B cell (primary cell): Measurements from ENCODE around the gene NR3C2. TPM values are rescaled to one million over a fixed set of nuclear protein-coding genes. Genes with fewer than 3 reads are reported as not detected.

Experiments used
- ATAC-seq: fragments of 200-7000 bp; cut with Tn5 transposase; one replicate; pipeline ENCODE4 v1.10.0; 2021; ENCODE audit warnings: low read depth, mild to moderate bottlenecking, moderate number of reproducible peaks, moderate library complexity
- CTCF ChIA-PET: fragments of 350-600 bp; sonication (Branson Sonifier 250); formaldehyde crosslinking; loops from one replicate; lab custom pipeline; 2021; ENCODE audit warnings: antibody characterized with exemption, inconsistent platforms; lab: Charles Lee
- POLR2A ChIA-PET: fragments of 350-600 bp; sonication (Branson Sonifier 250); formaldehyde crosslinking; loops from one replicate; lab custom pipeline; 2021; ENCODE audit warnings: antibody characterized with exemption; lab: Charles Lee
- DNase-seq: peaks from one replicate; pipeline ENCODE4 v3.0.0; 2013
- H2AFZ ChIP-seq: 2 replicates; pipeline ENCODE4 v1.6.1; 2012; ENCODE audit warnings: mild to moderate bottlenecking, low read depth, low read length; ENCODE audit not compliant: insufficient read depth, poor library complexity, severe bottlenecking
- H3K27ac ChIP-seq, 2 donors: 1 replicate in 1 of 2; 2 replicates in 1 of 2; pipeline ENCODE4 v1.5.1; 2012 to 2013; ENCODE audit warnings: low read length in 2 of 2, mild to moderate bottlenecking in 2 of 2, moderate library complexity in 1 of 2
- H3K27me3 ChIP-seq, 4 experiments: fragments of 200-600 bp in 1 of 4; sonication (generic) in 1 of 4; replicated peaks in 1 of 4; 1 replicate in 2 of 4; 2 replicates in 2 of 4; pipeline versions ENCODE4 v1.6.1 to v1.7.0; 2013 to 2016; ENCODE audit warnings: low read length in 3 of 4, mild to moderate bottlenecking in 2 of 4, mixed read lengths in 1 of 4, moderate library complexity in 1 of 4; ENCODE audit not compliant: insufficient read depth in 4 of 4, control insufficient read depth in 3 of 4; ENCODE audit errors: control extremely low read depth in 1 of 4
- H3K36me3 ChIP-seq, 2 experiments: replicated peaks in 1 of 2; 1 replicate in 1 of 2; 2 replicates in 1 of 2; pipeline versions ENCODE4 v1.6.1 to v1.7.1; 2013; ENCODE audit warnings: low read length in 1 of 2; ENCODE audit not compliant: insufficient read depth in 2 of 2, control insufficient read depth in 1 of 2; ENCODE audit errors: control extremely low read depth in 1 of 2, extremely low read depth in 1 of 2
- H3K4me1 ChIP-seq, 2 donors: fragments of 200-600 bp in 1 of 2; sonication (generic) in 1 of 2; 1 replicate in 1 of 2; 2 replicates in 1 of 2; pipeline versions ENCODE4 v1.5.1 to v1.6.1; 2013 to 2017; ENCODE audit warnings: low read length in 2 of 2; ENCODE audit not compliant: control insufficient read depth in 2 of 2, insufficient read depth in 2 of 2
- H3K4me2 ChIP-seq: replicated peaks from 2 replicates; pipeline ENCODE3; 2012; ENCODE audit warnings: mild to moderate bottlenecking, low read depth, low read length; ENCODE audit not compliant: poor library complexity, severe bottlenecking
- H3K4me3 ChIP-seq, 5 experiments: fragments of 200-600 bp in 1 of 5; sonication (generic) in 1 of 5; 1 replicate in 3 of 5; 2 replicates in 2 of 5; pipeline versions ENCODE4 v1.5.1 to v1.7.0; 2011 to 2016; ENCODE audit warnings: low read length in 4 of 5, mild to moderate bottlenecking in 4 of 5, low read depth in 2 of 5, control low read depth in 1 of 5, moderate library complexity in 1 of 5; ENCODE audit not compliant: insufficient read depth in 1 of 5; ENCODE audit errors: control extremely low read depth in 1 of 5, extremely low read depth in 1 of 5
- H3K79me2 ChIP-seq: fragments of 200-600 bp; sonication (generic); one replicate; pipeline ENCODE4 v1.6.0; 2016; ENCODE audit warnings: low read length; ENCODE audit not compliant: control insufficient read depth, insufficient read depth
- H3K9ac ChIP-seq: fragments of 200-600 bp; sonication (generic); 2 replicates; pipeline ENCODE4 v1.6.1; 2017; ENCODE audit warnings: mild to moderate bottlenecking, low read length, moderate library complexity
- H3K9me3 ChIP-seq, 3 donors: one replicate each; pipeline versions ENCODE4 v1.6.1 to v1.7.1; 2013; ENCODE audit warnings: low read length in 2 of 3; ENCODE audit not compliant: control insufficient read depth in 2 of 3, insufficient read depth in 1 of 3; ENCODE audit errors: control extremely low read depth in 1 of 3
- H4K20me1 ChIP-seq: 2 replicates; pipeline ENCODE4 v1.6.0; 2012; ENCODE audit warnings: mild to moderate bottlenecking, low read length; ENCODE audit not compliant: insufficient read depth, control insufficient read depth, poor library complexity, severe bottlenecking
- H3K27ac Mint-ChIP-seq: one replicate; pipeline ENCODE4 v1.8.0; 2021; ENCODE audit warnings: mixed read lengths
- H3K27me3 Mint-ChIP-seq: one replicate; pipeline ENCODE4 v1.8.0; 2021; ENCODE audit warnings: mixed read lengths
- H3K4me1 Mint-ChIP-seq: one replicate; pipeline ENCODE4 v1.8.0; 2021; ENCODE audit warnings: mixed read lengths
- H3K4me3 Mint-ChIP-seq: one replicate; pipeline ENCODE4 v1.8.0; 2021; ENCODE audit warnings: mixed read lengths
- H3K9me3 Mint-ChIP-seq: one replicate; pipeline ENCODE4 v1.8.0; 2022; ENCODE audit warnings: mixed read lengths; ENCODE audit not compliant: insufficient read depth
- CTCF ChIP-seq: fragments of 200-600 bp; IDR thresholded peaks from one replicate; pipeline ENCODE4 v1.8.0; 2022; ENCODE audit warnings: antibody characterized with exemption, mild to moderate bottlenecking
- EZH2 ChIP-seq: IDR thresholded peaks from 2 replicates; pipeline ENCODE4 v1.6.1; 2012; ENCODE audit warnings: borderline replicate concordance, low read depth, mild to moderate bottlenecking, moderate library complexity, low read length; ENCODE audit not compliant: insufficient read depth, poor library complexity, severe bottlenecking
- whole genome bisulfite sequencing: methylation state at CpG from one replicate; pipeline ENCODE4 v1.1.5; 2013; ENCODE audit warnings: missing lambda C conversion rate; ENCODE audit not compliant: insufficient coverage; 5-methylcytosine and 5-hydroxymethylcytosine counted together
- intact Hi-C: fragments of 100-400 bp; cut with micrococcal nuclease; formaldehyde crosslinking; loops from one replicate; pipeline ENCODE4 v1.10.0; 2022
- polyA plus RNA-seq: library from polyadenylated mRNA; depleted of rRNA; stranded (reverse); fragments of >200 nt; gene quantifications from 2 replicates; pipeline ENCODE4 v1.2.3, GENCODE V29; 2012
- total RNA-seq, 2 donors: library from RNA; stranded (reverse); fragments of 120-200 nt in 1 of 2; gene quantifications; 1 replicate in 1 of 2; 2 replicates in 1 of 2; pipeline versions ENCODE4 v1.2.3 to v1.2.4, GENCODE V29; 2013 to 2022

The NR3C2 gene
- total and polyA plus RNA-seq, 2 donors (not counting 1 experiment from before 2014, with no cell fraction given): 6.7 to 19.3 TPM

- TF ChIP-seq CTCF (no peak), EZH2 (no peak)
- Mint-ChIP-seq H3K27me3 (no peaks in the 10 kb centered on the region), H3K9me3 (no peaks in the 10 kb centered on the region), H3K4me1 (no peaks in the 10 kb centered on the region), H3K27ac (no peak overlapping the region), H3K4me3 (no peak overlapping the region)
- ATAC-seq (no peak), DNase-seq (no peak)
- WGBS: 95% methylated on average over 2 of the region's 3 CpGs
- no peak overlapping the region for H3K9ac ChIP-seq
- no peaks in the 10 kb centered on the region for H3K36me3 ChIP-seq
- no peaks in the 10 kb centered on the region for H3K9me3 ChIP-seq
- no peaks in the 10 kb centered on the region for H3K4me1 ChIP-seq
- H3K27ac ChIP-seq: no peak overlapping the region
- H3K27me3 ChIP-seq: no peaks in the 10 kb centered on the region
- no peak overlapping the region for H3K4me2 ChIP-seq
- H3K79me2 ChIP-seq: no peaks in the 10 kb centered on the region
- intact Hi-C loops: no loop called here
- H2AFZ ChIP-seq: no peak overlapping the region
- no peak overlapping the region for H3K4me3 ChIP-seq
- no peaks in the 10 kb centered on the region for H4K20me1 ChIP-seq
- ChIA-PET CTCF (no interaction called here), POLR2A (no interaction called here)
These were observed 300.7 kb downstream of the NR3C2 start for GRCh38 chr4:148141501-148141900.

GRCh38 chr4:148126825-148127224 is 315.4 kb downstream of the NR3C2 start:
- no peak overlapping the region for H3K27ac ChIP-seq
- Mint-ChIP-seq H3K4me3 (no peak overlapping the region), H3K9me3 (peaks cover 25% of the 10 kb centered on the region), H3K27ac (no peak overlapping the region), H3K27me3 (no peaks in the 10 kb centered on the region), H3K4me1 (no peaks in the 10 kb centered on the region)
- DNase-seq (no peak), ATAC-seq (no peak)
- H4K20me1 ChIP-seq: no peaks in the 10 kb centered on the region
- WGBS: no CpG with 5 or more reads among the region's 1 CpG
- H3K36me3 ChIP-seq: no peaks in the 10 kb centered on the region
- no peak overlapping the region for H2AFZ ChIP-seq
- no peaks in the 10 kb centered on the region for H3K27me3 ChIP-seq
- H3K4me3 ChIP-seq: no peak overlapping the region
- H3K9me3 ChIP-seq: peaks cover 0 to 22% (median 18%) of the 10 kb centered on the region in 3 donors
- intact Hi-C loops: no loop called here
- H3K4me1 ChIP-seq: no peaks in the 10 kb centered on the region
- POLR2A ChIA-PET: interaction anchor here (0.6 kb wide), 1 partner anchor 984 kb away, joined by 5 read pairs; no protein-coding TSS in a partner anchor
- TF ChIP-seq EZH2 (no peak), CTCF (no peak)
- H3K9ac ChIP-seq: no peak overlapping the region
- no peaks in the 10 kb centered on the region for H3K79me2 ChIP-seq
- CTCF ChIA-PET: no interaction called here
- no peak overlapping the region for H3K4me2 ChIP-seq
